Activated CD8-positive, alpha-beta memory T cell treated with anti-CD3 and anti-CD28 coated beads for 48 hours (primary cell): ENCODE results near the gene SEC23A.
A peak's percentile ranks its signal among the peaks of the same experiment; 100 is the strongest.
"Not testable (repeated sequence)": the region's sequence is repeated elsewhere in the genome, so short reads cannot be mapped to it uniquely, and the experiment has no call there.

Experiments used
- DNase-seq, 3 experiments: peaks; one replicate each; pipeline ENCODE4 v3.0.0-alpha.2; 2020; ENCODE audit warnings: low read depth in 2 of 3, low spot score in 2 of 3

Gene SEC23A

GRCh38 chr14:39102969-39103957, at the start of gene SEC23A:
SEC23A (minus strand) TSS chr14:39103235; CDS start chr14:39096118, 7,117 bp downstream.
- DNase-seq = peak; percentile 52 to 70 (median 69)

DNA sequence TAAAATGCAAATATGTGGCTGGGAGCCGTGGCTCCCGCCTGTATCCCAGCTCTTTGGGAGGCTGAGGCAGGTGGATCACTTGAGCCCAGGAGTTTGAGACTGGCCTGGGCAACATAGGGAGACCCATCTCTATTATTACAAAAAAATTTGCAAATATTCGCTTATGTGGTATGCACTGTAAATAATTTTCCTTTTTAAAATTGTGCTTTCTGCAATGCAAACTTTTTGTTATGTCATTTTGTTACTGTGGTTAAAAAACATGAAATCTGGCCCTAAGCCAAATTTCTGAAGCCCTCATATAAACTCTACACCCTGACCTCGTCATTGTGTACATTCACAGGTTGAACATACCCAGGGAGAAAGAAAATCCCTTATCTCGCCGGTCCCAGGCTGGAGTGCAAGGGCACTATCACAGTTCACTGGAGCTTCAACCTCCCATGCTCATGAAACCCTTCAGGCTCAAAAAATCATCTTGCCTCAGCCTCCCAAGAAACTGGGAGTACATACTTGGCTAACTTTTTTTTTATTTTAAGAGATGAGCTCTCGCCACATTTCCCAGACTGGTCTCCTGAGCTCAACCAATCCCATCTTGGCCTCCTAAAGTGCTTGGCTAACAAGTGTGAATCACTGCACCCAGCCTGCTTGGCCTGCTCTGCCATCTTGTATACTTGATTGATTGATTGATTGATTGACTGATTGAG, 42.4 kb upstream of the SEC23A start:
- DNase-seq = no peak

DNA sequence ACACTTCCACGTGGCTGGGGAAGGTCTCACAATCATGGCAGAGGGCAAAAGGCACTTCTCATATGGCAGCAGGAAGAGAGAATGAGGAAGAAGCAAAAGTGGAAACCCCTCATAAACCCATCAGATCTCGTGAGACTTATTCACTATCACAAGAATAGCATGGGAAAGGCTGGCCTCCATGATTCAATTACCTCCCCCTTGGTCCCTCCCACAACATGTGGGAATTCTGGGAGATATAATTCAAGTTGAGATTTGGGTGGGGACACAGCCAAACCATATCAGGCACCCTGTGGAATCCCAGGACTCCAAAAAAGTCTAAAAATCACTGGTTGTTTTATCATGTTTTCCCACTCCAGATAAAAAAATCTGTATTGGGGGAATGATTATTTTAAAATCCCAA, 40.2 kb upstream of the SEC23A start:
- DNase-seq = not testable (repeated sequence)

DNA sequence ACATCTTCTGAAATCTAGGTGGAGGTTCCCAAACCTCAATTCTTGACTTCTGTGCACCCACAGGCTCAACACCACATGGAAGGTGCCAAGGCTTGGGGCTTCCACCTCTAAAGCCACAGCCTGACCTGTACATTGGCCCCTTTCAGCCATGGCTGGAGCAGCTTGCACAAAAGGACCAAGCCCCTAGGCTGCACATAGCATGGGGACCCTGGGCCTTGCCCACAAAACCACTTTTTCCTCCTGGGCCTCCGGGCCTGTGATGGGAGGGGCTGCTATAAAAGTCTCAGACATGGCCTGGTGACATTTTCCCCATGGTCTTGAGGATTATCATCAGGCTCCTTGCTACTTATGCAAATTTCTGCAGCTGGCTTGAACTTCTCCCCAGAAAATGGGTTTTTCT, 38.6 kb upstream of the SEC23A start:
- DNase-seq = not testable (repeated sequence)

DNA sequence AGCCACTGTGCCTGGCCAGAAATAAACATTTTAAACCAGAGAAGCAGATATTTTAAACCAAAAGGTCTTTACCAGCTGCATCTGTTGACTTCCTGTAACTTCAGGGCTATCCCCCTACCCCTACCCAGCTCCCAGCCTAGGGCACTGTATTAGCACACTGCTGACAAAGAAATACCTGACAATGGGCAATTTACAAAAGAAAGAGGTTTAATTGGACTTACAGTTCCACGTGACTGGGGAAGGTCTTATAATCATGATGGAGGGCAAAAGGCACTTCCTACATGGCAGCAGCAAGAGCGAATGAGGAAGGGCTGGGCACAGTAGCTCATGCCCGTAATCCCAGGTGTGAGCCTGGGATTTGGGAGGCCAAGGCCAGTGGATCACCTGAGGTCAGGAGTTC, 37.1 kb upstream of the SEC23A start:
- no peak for DNase-seq

- no peak for DNase-seq
Observed at GRCh38 chr14:39138440-39138839, 35.4 kb upstream of the SEC23A start.

- not testable (repeated sequence) for DNase-seq
Observed at GRCh38 chr14:39137835-39138234, 34.8 kb upstream of the SEC23A start.

- DNase-seq = no peak
Observed at GRCh38 chr14:39122330-39123138, 19.5 kb upstream of the SEC23A start.

DNA sequence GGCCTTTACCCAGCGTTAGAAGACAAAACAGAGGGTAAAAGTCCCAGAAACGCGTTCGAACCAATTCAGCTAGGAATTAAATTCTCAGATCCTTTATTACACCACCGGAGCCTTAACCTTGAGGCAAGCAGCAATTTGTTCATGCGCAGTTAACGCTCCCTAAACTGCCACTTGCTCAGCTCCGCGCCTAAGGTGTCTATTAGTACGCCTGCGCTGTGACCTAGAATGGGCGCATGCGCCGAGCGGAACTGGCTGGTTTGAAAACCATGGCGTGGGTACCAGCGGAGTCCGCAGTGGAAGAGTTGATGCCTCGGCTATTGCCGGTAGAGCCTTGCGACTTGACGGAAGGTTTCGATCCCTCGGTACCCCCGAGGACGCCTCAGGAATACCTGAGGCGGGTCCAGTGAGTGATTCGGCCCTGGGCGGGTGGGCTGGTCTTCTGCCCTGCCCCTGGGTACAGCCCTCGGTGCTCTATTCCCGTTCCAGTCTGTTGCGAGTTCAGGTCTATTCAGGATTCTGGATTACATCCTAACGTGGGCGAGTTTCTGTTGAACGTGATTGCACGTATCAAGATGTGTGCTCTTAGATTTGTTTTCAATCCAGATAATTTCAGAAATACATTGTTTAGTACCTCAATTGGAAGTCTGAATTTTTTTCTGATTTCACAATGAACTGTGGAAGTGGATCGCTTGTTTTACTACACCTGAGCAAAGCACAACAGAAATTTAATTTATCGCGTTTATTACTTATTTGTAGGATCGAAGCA, 11.2 kb upstream of the SEC23A start, which contains the start of gene GEMIN2:
Gene GEMIN2, plus strand, starts transcription at position 251 of the 766 bp plus-strand sequence. Its CDS starts 16 bp downstream, at position 267.
- DNase-seq = peak; percentile 73 to 88 (median 85)

DNA sequence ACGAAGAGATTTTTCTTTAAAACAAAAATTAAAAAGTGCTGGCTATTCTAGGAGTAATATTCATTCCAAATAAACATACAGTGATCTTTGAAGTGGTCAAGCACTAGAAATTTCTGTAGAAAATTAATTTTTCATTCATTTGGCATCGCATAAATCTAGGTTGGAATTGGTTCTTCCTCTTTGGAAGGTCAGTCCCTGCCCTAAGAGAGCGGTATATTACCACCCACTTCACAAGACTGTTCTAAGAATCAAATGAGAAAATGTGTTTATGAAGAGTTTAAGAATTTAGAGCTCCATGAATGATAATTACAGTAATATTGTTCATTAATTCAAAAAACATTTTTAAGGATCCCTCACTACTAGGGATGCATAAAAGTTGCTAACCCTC, 10.6 kb upstream of the SEC23A start:
- DNase-seq = no peak

- no peak for DNase-seq
Observed at GRCh38 chr14:39109893-39110715, 7.1 kb upstream of the SEC23A start.

DNA sequence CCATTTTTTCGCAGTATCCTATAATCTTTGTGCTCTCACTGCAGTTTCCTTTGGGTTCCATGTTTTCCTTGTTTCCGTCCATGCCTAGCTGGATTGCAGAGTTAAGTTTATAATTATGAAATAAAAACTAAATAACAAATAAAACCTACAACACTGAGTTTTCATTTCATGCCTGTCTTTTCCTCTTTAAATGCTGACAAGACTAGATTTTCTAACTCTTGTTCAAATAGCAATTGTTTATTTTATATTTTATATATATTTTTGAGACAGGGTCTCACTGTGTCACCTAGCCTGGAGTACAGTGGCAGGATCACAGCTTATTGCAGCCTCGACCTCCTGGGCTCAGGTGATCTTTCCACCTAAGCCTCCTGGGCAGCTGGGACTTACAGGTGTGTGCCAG, 5.8 kb upstream of the SEC23A start:
- no peak for DNase-seq

DNA sequence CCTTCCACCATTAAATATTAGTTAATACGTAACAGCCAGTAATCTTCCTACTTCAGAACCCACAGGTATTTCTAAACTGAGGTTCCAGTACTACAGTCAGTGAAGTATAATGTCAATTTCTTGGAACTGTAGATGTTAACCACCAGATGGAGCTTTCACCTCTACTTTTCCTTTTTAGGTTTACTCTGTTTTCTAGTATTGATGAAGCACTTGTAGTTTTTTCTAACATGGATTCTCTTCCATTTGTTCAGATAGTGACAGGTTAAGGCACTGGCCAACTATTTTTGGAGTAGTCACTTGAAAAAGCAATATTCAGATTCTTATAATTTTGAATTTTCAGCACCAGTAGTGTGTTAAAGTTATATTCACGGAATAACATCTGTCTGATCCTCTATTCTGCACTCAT, 4.6 kb upstream of the SEC23A start:
- no peak for DNase-seq

DNA sequence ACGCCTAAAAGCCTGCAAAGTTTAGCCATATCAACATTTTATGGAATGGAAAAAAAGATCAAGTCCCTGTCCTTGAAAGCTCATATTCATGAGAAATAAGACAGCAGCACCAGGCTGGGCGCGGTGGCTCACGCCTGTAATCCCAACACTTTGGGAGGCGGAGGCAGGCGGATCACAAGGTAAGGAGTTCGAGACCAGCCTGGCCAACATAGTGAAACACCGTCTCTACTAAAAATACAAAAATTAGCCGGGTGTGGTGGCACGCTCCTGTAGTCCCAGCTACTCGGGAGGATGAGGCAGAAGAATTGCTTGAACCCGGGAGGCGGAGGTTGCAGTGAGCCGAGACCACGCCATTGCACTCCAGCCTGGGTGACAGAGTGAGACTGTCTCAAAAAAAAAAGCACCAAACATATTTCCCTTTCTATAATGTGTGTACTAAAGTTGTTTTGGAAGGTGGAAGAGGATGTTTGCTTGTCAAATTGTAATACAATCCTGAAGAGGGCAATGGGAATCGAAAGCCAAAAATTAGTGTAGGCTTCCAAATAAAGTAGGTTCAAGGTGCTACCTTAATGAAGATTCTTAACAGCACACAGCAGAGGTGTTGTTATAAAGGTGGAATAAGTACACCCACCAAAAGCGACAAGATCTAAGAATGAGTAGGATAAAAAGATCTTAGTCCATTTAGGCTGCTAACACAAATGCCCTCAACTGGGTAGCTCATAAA, 1.2 kb upstream of the SEC23A start:
- DNase-seq = not testable (repeated sequence)

DNA sequence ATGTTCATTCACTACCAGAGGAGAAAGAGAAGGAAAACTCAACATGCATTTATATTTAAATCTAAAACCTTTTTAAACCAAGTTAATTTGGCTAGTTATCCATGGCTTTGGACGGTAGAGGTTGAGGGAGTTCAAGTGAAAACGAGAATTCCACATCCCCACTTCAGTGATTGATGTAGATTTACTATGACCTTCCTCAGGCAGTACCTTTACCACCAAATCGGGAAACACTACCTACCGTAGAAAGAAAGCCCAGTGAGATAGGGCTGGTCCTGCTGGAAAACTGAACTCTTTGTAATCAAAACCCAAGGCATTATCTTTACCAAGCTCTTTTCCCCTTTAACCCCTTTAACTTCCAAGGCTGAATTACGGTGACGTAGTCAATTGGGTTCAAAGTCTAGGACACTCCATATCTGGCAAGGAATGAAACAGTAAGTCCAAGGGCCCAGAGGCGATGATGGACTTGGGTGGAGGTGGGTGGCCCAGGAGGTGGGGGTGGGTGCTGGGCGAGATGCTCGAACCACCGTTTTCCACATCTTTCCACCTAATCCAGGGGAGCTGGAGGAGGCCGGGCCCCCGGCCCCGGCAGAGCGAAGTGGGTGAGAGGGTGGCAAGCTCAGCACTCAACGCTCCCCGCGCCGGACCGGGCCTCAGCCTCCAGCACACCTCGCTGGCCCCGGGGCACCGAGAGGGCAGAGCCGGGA, 618 bp downstream of the SEC23A start:
- no peak for DNase-seq

- DNase-seq = no peak
Observed at GRCh38 chr14:39099748-39100147, 3.3 kb downstream of the SEC23A start.

DNA sequence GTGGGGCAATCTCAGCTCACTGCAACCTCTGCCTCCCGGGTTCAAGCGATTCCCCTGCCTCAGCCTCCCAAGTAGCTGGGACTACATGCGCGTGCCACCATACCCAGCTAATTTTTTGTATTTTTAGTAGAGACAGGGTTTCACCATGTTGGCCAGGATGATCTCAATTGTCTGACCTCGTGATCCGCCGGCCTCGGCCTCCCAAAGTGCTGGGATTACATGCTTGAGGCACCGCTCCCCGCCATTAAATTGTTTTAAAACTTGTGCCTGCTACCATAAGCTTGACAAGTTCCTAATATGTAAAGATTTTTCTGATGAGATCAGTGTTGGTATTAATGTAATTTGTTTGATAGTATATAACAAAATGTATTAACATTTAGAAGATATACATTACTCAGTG, 3.8 kb downstream of the SEC23A start:
- not testable (repeated sequence) for DNase-seq

DNA sequence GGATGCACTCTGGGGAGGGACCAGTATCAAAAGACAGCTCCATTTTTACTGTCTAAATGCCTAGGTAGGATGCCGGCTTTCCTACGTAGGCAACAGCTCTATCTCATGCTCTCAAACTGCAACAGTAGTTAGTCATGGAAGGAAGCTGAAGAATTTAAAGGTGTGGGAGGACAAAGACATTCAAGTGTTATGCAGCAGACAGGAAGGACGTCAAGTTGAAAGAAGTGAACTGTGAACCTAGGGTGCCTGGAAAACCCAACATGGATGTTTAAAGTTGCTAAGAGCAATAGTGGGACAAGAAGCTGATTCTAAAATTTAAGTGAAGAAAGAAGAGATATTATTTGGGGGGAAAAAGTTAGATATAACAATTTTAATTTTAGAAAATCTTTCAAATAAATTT, 5.9 kb downstream of the SEC23A start:
- no peak for DNase-seq
